ENCODE results near the gene AOPEP.

Gene AOPEP

GRCh38 chr9:94692601-94693000 is 33.9 kb upstream of the AOPEP start:
- Histone ChIP-seq H3K4me3 (ENCODE audit: low read depth in 1 of 5, low read length in 5 of 5) (no peak overlapping the region), H3K9ac (ENCODE audit: low read length in 5 of 5) (no peak overlapping the region), H3K27ac (ENCODE audit: low read depth, low read length) (no peak overlapping the region), H3K36me3 (ENCODE audit: control insufficient read depth in 5 of 5, insufficient read depth in 5 of 5, low read length in 5 of 5) (no peaks in the 10 kb centered on the region), H3K27me3 (ENCODE audit: control insufficient read depth in 5 of 5, insufficient read depth in 4 of 5, low read length in 5 of 5) (peaks cover 0 to 8% (median 0%) of the 10 kb centered on the region in 5 donors), H3K4me1 (ENCODE audit: control insufficient read depth in 5 of 5, insufficient read depth in 5 of 5, low read length in 5 of 5) (no peaks in the 10 kb centered on the region), H3K9me3 (ENCODE audit: control insufficient read depth in 5 of 5, low read length in 5 of 5) (no peaks in the 10 kb centered on the region)

GRCh38 chr9:94693485-94694204 is 32.9 kb upstream of the AOPEP start:
- Histone ChIP-seq H3K9me3 (ENCODE audit: control insufficient read depth in 5 of 5, low read length in 5 of 5) (no peaks in the 10 kb centered on the region), H3K4me3 (ENCODE audit: low read depth in 1 of 5, low read length in 5 of 5) (no peak overlapping the region), H3K4me1 (ENCODE audit: control insufficient read depth in 5 of 5, insufficient read depth in 5 of 5, low read length in 5 of 5) (no peaks in the 10 kb centered on the region), H3K9ac (ENCODE audit: low read length in 5 of 5) (no peak overlapping the region), H3K27ac (ENCODE audit: low read depth, low read length) (no peak overlapping the region), H3K36me3 (ENCODE audit: control insufficient read depth in 5 of 5, insufficient read depth in 5 of 5, low read length in 5 of 5) (no peaks in the 10 kb centered on the region), H3K27me3 (ENCODE audit: control insufficient read depth in 5 of 5, insufficient read depth in 4 of 5, low read length in 5 of 5) (peaks cover 0 to 8% (median 0%) of the 10 kb centered on the region in 5 donors)

GRCh38 chr9:94696545-94696944 is 30.0 kb upstream of the AOPEP start:
- Histone ChIP-seq H3K27me3 (ENCODE audit: control insufficient read depth in 5 of 5, insufficient read depth in 4 of 5, low read length in 5 of 5) (peaks cover 0 to 5% (median 4%) of the 10 kb centered on the region in 5 donors), H3K4me3 (ENCODE audit: low read depth in 1 of 5, low read length in 5 of 5) (no peak overlapping the region), H3K4me1 (ENCODE audit: control insufficient read depth in 5 of 5, insufficient read depth in 5 of 5, low read length in 5 of 5) (no peaks in the 10 kb centered on the region), H3K27ac (ENCODE audit: low read depth, low read length) (no peak overlapping the region), H3K36me3 (ENCODE audit: control insufficient read depth in 5 of 5, insufficient read depth in 5 of 5, low read length in 5 of 5) (no peaks in the 10 kb centered on the region), H3K9me3 (ENCODE audit: control insufficient read depth in 5 of 5, low read length in 5 of 5) (no peaks in the 10 kb centered on the region), H3K9ac (ENCODE audit: low read length in 5 of 5) (no peak overlapping the region)

- Histone ChIP-seq H3K27ac (ENCODE audit: low read depth, low read length) (no peak overlapping the region), H3K9me3 (ENCODE audit: control insufficient read depth in 5 of 5, low read length in 5 of 5) (no peaks in the 10 kb centered on the region), H3K4me1 (ENCODE audit: control insufficient read depth in 5 of 5, insufficient read depth in 5 of 5, low read length in 5 of 5) (no peaks in the 10 kb centered on the region), H3K27me3 (ENCODE audit: control insufficient read depth in 5 of 5, insufficient read depth in 4 of 5, low read length in 5 of 5) (peaks cover 0 to 4% (median 0%) of the 10 kb centered on the region in 5 donors), H3K36me3 (ENCODE audit: control insufficient read depth in 5 of 5, insufficient read depth in 5 of 5, low read length in 5 of 5) (no peaks in the 10 kb centered on the region), H3K4me3 (ENCODE audit: low read depth in 1 of 5, low read length in 5 of 5) (no peak overlapping the region), H3K9ac (ENCODE audit: low read length in 5 of 5) (no peak overlapping the region)
These were observed 28.4 kb upstream of the AOPEP start for GRCh38 chr9:94697972-94698581.

GRCh38 chr9:94699715-94700373 is 26.7 kb upstream of the AOPEP start:
- no peak overlapping the region for H3K27ac ChIP-seq (ENCODE audit: low read depth, low read length)
- no peaks in the 10 kb centered on the region for H3K4me1 ChIP-seq (ENCODE audit: control insufficient read depth in 5 of 5, insufficient read depth in 5 of 5, low read length in 5 of 5)
- no peak overlapping the region for H3K9ac ChIP-seq (ENCODE audit: low read length in 5 of 5)
- peaks cover 0 to 4% (median 4%) of the 10 kb centered on the region in 5 donors for H3K27me3 ChIP-seq (ENCODE audit: control insufficient read depth in 5 of 5, insufficient read depth in 4 of 5, low read length in 5 of 5)
- no peaks in the 10 kb centered on the region for H3K9me3 ChIP-seq (ENCODE audit: control insufficient read depth in 5 of 5, low read length in 5 of 5)
- H3K4me3 ChIP-seq (ENCODE audit: low read depth in 1 of 5, low read length in 5 of 5): no peak overlapping the region
- no peaks in the 10 kb centered on the region for H3K36me3 ChIP-seq (ENCODE audit: control insufficient read depth in 5 of 5, insufficient read depth in 5 of 5, low read length in 5 of 5)

- Histone ChIP-seq H3K9ac (ENCODE audit: low read length in 5 of 5) (no peak overlapping the region), H3K4me3 (ENCODE audit: low read depth in 1 of 5, low read length in 5 of 5) (no peak overlapping the region), H3K4me1 (ENCODE audit: control insufficient read depth in 5 of 5, insufficient read depth in 5 of 5, low read length in 5 of 5) (no peaks in the 10 kb centered on the region), H3K27ac (ENCODE audit: low read depth, low read length) (no peak overlapping the region), H3K36me3 (ENCODE audit: control insufficient read depth in 5 of 5, insufficient read depth in 5 of 5, low read length in 5 of 5) (no peaks in the 10 kb centered on the region), H3K27me3 (ENCODE audit: control insufficient read depth in 5 of 5, insufficient read depth in 4 of 5, low read length in 5 of 5) (peaks cover 0 to 9% (median 4%) of the 10 kb centered on the region in 5 donors), H3K9me3 (ENCODE audit: control insufficient read depth in 5 of 5, low read length in 5 of 5) (no peaks in the 10 kb centered on the region)
These were observed 26.1 kb upstream of the AOPEP start for GRCh38 chr9:94700445-94700844.

- no peak overlapping the region for H3K27ac ChIP-seq (ENCODE audit: low read depth, low read length)
- peaks cover 0 to 9% (median 4%) of the 10 kb centered on the region in 5 donors for H3K27me3 ChIP-seq (ENCODE audit: control insufficient read depth in 5 of 5, insufficient read depth in 4 of 5, low read length in 5 of 5)
- H3K4me1 ChIP-seq (ENCODE audit: control insufficient read depth in 5 of 5, insufficient read depth in 5 of 5, low read length in 5 of 5): peaks cover 0 to 3% (median 0%) of the 10 kb centered on the region in 5 donors
- H3K9me3 ChIP-seq (ENCODE audit: control insufficient read depth in 5 of 5, low read length in 5 of 5): no peaks in the 10 kb centered on the region
- no peak overlapping the region for H3K4me3 ChIP-seq (ENCODE audit: low read depth in 1 of 5, low read length in 5 of 5)
- no peak overlapping the region for H3K9ac ChIP-seq (ENCODE audit: low read length in 5 of 5)
- no peaks in the 10 kb centered on the region for H3K36me3 ChIP-seq (ENCODE audit: control insufficient read depth in 5 of 5, insufficient read depth in 5 of 5, low read length in 5 of 5)
These were observed 22.9 kb upstream of the AOPEP start for GRCh38 chr9:94703488-94704140.

- Histone ChIP-seq H3K4me1 (ENCODE audit: control insufficient read depth in 5 of 5, insufficient read depth in 5 of 5, low read length in 5 of 5) (peaks cover 0 to 3% (median 0%) of the 10 kb centered on the region in 5 donors), H3K4me3 (ENCODE audit: low read depth in 1 of 5, low read length in 5 of 5) (no peak overlapping the region), H3K27me3 (ENCODE audit: control insufficient read depth in 5 of 5, insufficient read depth in 4 of 5, low read length in 5 of 5) (peaks cover 0 to 4% (median 4%) of the 10 kb centered on the region in 5 donors), H3K9ac (ENCODE audit: low read length in 5 of 5) (no peak overlapping the region), H3K9me3 (ENCODE audit: control insufficient read depth in 5 of 5, low read length in 5 of 5) (no peaks in the 10 kb centered on the region), H3K27ac (ENCODE audit: low read depth, low read length) (no peak overlapping the region), H3K36me3 (ENCODE audit: control insufficient read depth in 5 of 5, insufficient read depth in 5 of 5, low read length in 5 of 5) (no peaks in the 10 kb centered on the region)
These were observed 21.3 kb upstream of the AOPEP start for GRCh38 chr9:94705162-94705702.

GRCh38 chr9:94706922-94707321 is 19.6 kb upstream of the AOPEP start:
- no peak overlapping the region for H3K4me3 ChIP-seq (ENCODE audit: low read depth in 1 of 5, low read length in 5 of 5)
- no peak overlapping the region for H3K9ac ChIP-seq (ENCODE audit: low read length in 5 of 5)
- H3K36me3 ChIP-seq (ENCODE audit: control insufficient read depth in 5 of 5, insufficient read depth in 5 of 5, low read length in 5 of 5): no peaks in the 10 kb centered on the region
- no peak overlapping the region for H3K27ac ChIP-seq (ENCODE audit: low read depth, low read length)
- no peaks in the 10 kb centered on the region for H3K9me3 ChIP-seq (ENCODE audit: control insufficient read depth in 5 of 5, low read length in 5 of 5)
- peaks cover 0 to 3% (median 0%) of the 10 kb centered on the region in 5 donors for H3K4me1 ChIP-seq (ENCODE audit: control insufficient read depth in 5 of 5, insufficient read depth in 5 of 5, low read length in 5 of 5)
- peaks cover 0 to 4% (median 4%) of the 10 kb centered on the region in 5 donors for H3K27me3 ChIP-seq (ENCODE audit: control insufficient read depth in 5 of 5, insufficient read depth in 4 of 5, low read length in 5 of 5)

All from subcutaneous abdominal adipose tissue (tissue), 5 donors.